Measurements from ENCODE around the gene GATA2. TPM values are rescaled to one million over a fixed set of nuclear protein-coding genes. Genes with fewer than 3 reads are reported as not detected.

The GATA2 gene
- total and polyA plus RNA-seq, 4 donors = 0.99 to 5.2 (median 4.4) TPM

GRCh38 chr3:128469556-128469955, 23.4 kb downstream of the GATA2 start:
- no peak for DNase-seq (ENCODE audit: low read depth in 4 of 6, low spot score in 6 of 6)
- Histone ChIP-seq H3K36me3 (ENCODE audit: control insufficient read depth, insufficient read depth, low read length) (no peaks in the 10 kb centered on the region), H3K27me3 (ENCODE audit: control insufficient read depth, insufficient read depth, low read length) (peaks cover 27% of the 10 kb centered on the region), H3K4me1 (ENCODE audit: control insufficient read depth, insufficient read depth, low read length) (no peaks in the 10 kb centered on the region), H3K9me3 (ENCODE audit: control insufficient read depth, insufficient read depth, low read length) (no peaks in the 10 kb centered on the region), H3K4me3 (ENCODE audit: low read depth, low read length) (no peak overlapping the region), H3K27ac (ENCODE audit: low read depth, low read length) (no peak overlapping the region)
- WGBS (ENCODE audit: insufficient coverage) = 91% methylated on average over 6 of the region's 6 CpGs

DNA sequence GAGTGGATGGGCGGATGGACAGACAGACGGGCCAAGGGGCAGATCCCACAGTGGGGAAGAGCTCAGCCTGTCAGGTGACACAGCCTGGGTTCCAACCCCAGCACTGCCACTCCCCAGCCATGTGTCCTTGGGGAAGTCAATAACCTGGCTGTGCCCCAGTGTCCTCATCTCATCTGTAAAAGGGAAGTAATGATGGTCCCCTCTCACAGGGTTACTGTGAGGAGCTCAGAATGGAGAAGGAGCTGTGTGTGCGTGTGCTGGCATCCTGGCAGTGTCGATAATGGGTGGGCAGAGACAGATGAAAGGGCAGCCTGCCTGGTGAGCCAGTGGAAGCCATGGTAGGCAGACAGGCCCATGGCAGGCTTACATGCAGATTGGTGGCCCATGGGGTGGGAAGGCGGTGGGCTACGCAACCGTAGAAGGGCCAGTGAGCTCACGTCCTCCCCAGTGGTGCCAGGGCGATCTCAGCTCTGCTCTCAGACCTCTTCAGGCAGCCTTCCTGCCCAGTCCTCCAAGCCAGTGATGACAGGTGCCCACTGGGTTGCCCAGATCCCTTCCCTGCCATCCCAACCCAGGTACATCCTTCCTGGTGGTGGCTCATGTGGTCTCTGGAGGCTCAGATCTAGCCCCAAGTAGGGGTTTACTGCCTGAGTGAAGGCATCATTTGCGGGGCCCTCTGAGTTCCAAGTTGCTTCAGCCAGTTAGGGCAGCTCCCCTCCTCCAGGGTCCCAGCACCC, 24.0 kb downstream of the GATA2 start:
- Histone ChIP-seq H3K4me1 (ENCODE audit: control insufficient read depth, insufficient read depth, low read length) (no peaks in the 10 kb centered on the region), H3K9me3 (ENCODE audit: control insufficient read depth, insufficient read depth, low read length) (no peaks in the 10 kb centered on the region), H3K36me3 (ENCODE audit: control insufficient read depth, insufficient read depth, low read length) (no peaks in the 10 kb centered on the region), H3K27ac (ENCODE audit: low read depth, low read length) (no peak overlapping the region), H3K4me3 (ENCODE audit: low read depth, low read length) (no peak overlapping the region), H3K27me3 (ENCODE audit: control insufficient read depth, insufficient read depth, low read length) (peaks cover 24% of the 10 kb centered on the region)
- DNase-seq (ENCODE audit: low read depth in 4 of 6, low spot score in 6 of 6) = no peak
- WGBS (ENCODE audit: insufficient coverage) = 89% methylated on average over 10 of the region's 10 CpGs

DNA sequence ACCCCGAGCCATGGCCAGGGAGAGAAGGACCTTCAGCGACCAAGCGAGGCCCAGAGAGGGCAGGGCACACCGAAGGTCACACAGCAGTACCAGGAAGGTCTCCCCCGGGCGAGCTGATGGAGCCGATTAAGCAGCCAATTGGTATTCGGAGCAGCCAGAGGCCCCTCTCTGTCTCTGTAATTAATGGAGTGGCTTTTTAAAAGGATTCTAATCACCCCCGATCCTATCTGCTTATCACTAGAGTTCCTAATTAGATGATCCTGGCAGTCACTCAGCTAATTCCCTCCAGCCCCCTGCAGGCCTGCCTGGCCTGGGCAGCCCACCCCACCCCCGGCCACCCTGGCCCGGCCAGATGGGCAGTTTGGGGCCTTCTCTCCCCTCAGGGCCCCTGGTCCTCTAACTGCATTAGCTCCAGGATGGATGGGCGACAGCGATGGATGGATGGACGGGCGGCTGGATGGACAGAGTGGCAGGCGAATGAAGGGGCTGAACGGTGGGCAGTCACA, 24.7 kb downstream of the GATA2 start:
- 83% methylated on average over 11 of the region's 17 CpGs for WGBS (ENCODE audit: insufficient coverage)
- H3K27ac ChIP-seq (ENCODE audit: low read depth, low read length) = no peak overlapping the region
- no peak for DNase-seq (ENCODE audit: low read depth in 4 of 6, low spot score in 6 of 6)
- H3K4me3 ChIP-seq (ENCODE audit: low read depth, low read length) = no peak overlapping the region
- H3K4me1 ChIP-seq (ENCODE audit: control insufficient read depth, insufficient read depth, low read length) = no peaks in the 10 kb centered on the region
- H3K9me3 ChIP-seq (ENCODE audit: control insufficient read depth, insufficient read depth, low read length) = no peaks in the 10 kb centered on the region
- H3K27me3 ChIP-seq (ENCODE audit: control insufficient read depth, insufficient read depth, low read length) = peaks cover 19% of the 10 kb centered on the region
- peaks cover 2% of the 10 kb centered on the region for H3K36me3 ChIP-seq (ENCODE audit: control insufficient read depth, insufficient read depth, low read length)

GRCh38 chr3:128466840-128467541, 26.0 kb downstream of the GATA2 start, which contains the start of gene DNAJB8:
Gene DNAJB8 (minus strand): TSS chr3:128466890. CDS start chr3:128463245, 3,645 bp downstream.
- Histone ChIP-seq H3K4me1 (ENCODE audit: control insufficient read depth, insufficient read depth, low read length) (no peaks in the 10 kb centered on the region), H3K27ac (ENCODE audit: low read depth, low read length) (no peak within 1 kb of the TSS), H3K9me3 (ENCODE audit: control insufficient read depth, insufficient read depth, low read length) (no peaks in the 10 kb centered on the region), H3K4me3 (ENCODE audit: low read depth, low read length) (no peak within 1 kb of the TSS), H3K36me3 (ENCODE audit: control insufficient read depth, insufficient read depth, low read length) (peaks cover 2% of the 10 kb centered on the region), H3K27me3 (ENCODE audit: control insufficient read depth, insufficient read depth, low read length) (peaks cover 8% of the 10 kb centered on the region)
- no peak for DNase-seq (ENCODE audit: low read depth in 4 of 6, low spot score in 6 of 6)
- 90% methylated on average over 14 of the region's 14 CpGs for WGBS (ENCODE audit: insufficient coverage)

GRCh38 chr3:128464702-128465101, 28.3 kb downstream of the GATA2 start:
- 65% methylated on average over 1 of the region's 1 CpG for WGBS (ENCODE audit: insufficient coverage)
- H3K4me1 ChIP-seq (ENCODE audit: control insufficient read depth, insufficient read depth, low read length) = no peaks in the 10 kb centered on the region

DNA sequence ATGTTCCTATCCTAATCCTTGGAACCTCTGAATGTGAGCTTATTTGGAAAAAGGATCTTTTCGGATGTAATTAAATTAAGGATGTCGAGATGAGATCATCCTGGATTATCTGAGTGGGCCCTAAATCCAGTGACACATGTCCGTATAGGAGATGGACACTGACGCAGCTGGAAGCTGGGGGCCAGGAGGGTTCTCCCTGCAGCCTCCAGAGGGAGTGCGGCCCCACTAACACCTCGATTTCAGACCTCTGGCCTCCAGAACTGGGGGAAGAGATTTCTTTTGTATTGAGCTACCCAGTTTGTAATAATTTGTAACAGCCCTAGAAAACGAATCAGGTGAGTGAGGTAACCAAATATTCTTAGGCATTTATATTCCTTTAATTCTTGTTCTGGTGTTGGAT, 28.8 kb downstream of the GATA2 start:
- DNase-seq (ENCODE audit: low read depth in 4 of 6, low spot score in 6 of 6) = no peak
- H3K27ac ChIP-seq (ENCODE audit: low read depth, low read length) = no peak overlapping the region
- 81% methylated on average over 6 of the region's 7 CpGs for WGBS (ENCODE audit: insufficient coverage)
- no peak overlapping the region for H3K4me3 ChIP-seq (ENCODE audit: low read depth, low read length)
- no peaks in the 10 kb centered on the region for H3K4me1 ChIP-seq (ENCODE audit: control insufficient read depth, insufficient read depth, low read length)
- no peaks in the 10 kb centered on the region for H3K9me3 ChIP-seq (ENCODE audit: control insufficient read depth, insufficient read depth, low read length)
- peaks cover 8% of the 10 kb centered on the region for H3K27me3 ChIP-seq (ENCODE audit: control insufficient read depth, insufficient read depth, low read length)
- H3K36me3 ChIP-seq (ENCODE audit: control insufficient read depth, insufficient read depth, low read length) = peaks cover 2% of the 10 kb centered on the region

More at GRCh38 chr3:128464702-128465101, 28.3 kb downstream of the GATA2 start:
- Histone ChIP-seq H3K9me3 (ENCODE audit: control insufficient read depth, insufficient read depth, low read length) (no peaks in the 10 kb centered on the region), H3K27ac (ENCODE audit: low read depth, low read length) (no peak overlapping the region), H3K27me3 (ENCODE audit: control insufficient read depth, insufficient read depth, low read length) (peaks cover 8% of the 10 kb centered on the region), H3K4me3 (ENCODE audit: low read depth, low read length) (no peak overlapping the region), H3K36me3 (ENCODE audit: control insufficient read depth, insufficient read depth, low read length) (peaks cover 2% of the 10 kb centered on the region)
- no peak for DNase-seq (ENCODE audit: low read depth in 4 of 6, low spot score in 6 of 6)

DNA sequence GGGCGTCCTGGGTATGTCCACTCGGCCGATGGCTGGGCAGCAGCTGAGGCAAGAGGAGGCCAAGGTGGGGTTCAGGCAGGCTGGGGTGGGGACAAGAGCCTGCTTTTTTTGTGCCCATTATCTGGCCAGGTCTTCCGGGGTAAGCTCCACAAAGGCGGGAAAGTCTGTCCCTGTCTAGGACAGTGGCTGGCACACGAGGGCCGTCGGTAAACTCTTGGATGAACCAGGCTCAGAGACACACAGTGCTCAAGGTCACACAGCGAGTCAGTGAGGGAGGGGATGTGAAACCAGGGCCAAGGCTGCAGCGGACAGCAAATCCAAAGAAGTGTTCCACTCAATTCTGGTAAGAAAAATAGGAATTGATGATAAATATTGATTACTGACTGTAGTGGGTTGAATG, 29.2 kb downstream of the GATA2 start:
- Histone ChIP-seq H3K4me1 (ENCODE audit: control insufficient read depth, insufficient read depth, low read length) (no peaks in the 10 kb centered on the region), H3K27me3 (ENCODE audit: control insufficient read depth, insufficient read depth, low read length) (peaks cover 8% of the 10 kb centered on the region), H3K9me3 (ENCODE audit: control insufficient read depth, insufficient read depth, low read length) (no peaks in the 10 kb centered on the region), H3K4me3 (ENCODE audit: low read depth, low read length) (no peak overlapping the region), H3K36me3 (ENCODE audit: control insufficient read depth, insufficient read depth, low read length) (peaks cover 2% of the 10 kb centered on the region), H3K27ac (ENCODE audit: low read depth, low read length) (no peak overlapping the region)
- DNase-seq (ENCODE audit: low read depth in 4 of 6, low spot score in 6 of 6) = no peak
- 95% methylated on average over 10 of the region's 10 CpGs for WGBS (ENCODE audit: insufficient coverage)

DNA sequence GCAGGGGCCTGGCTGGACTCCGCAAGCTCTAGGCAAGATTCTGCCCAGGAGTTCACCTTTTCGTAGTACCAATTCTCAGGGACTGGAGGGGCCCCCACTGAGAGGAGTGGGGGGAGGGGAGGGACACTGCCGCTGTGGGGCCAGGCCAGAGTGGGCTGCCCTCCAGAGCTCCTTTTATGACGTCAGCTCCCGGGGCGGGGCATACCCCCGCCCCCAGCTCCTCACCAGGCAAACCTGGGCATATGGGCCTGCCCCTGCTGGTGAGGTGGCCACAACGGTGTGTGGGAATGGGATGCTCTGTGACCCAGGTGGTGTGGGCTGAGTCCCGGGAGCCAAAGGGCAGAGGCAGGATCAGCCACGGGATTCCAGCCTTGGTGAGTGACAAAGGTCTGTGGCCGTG, 29.6 kb downstream of the GATA2 start:
- H3K27me3 ChIP-seq (ENCODE audit: control insufficient read depth, insufficient read depth, low read length) = peaks cover 8% of the 10 kb centered on the region
- peaks cover 2% of the 10 kb centered on the region for H3K36me3 ChIP-seq (ENCODE audit: control insufficient read depth, insufficient read depth, low read length)
- no peaks in the 10 kb centered on the region for H3K9me3 ChIP-seq (ENCODE audit: control insufficient read depth, insufficient read depth, low read length)
- no peak overlapping the region for H3K27ac ChIP-seq (ENCODE audit: low read depth, low read length)
- DNase-seq (ENCODE audit: low read depth in 4 of 6, low spot score in 6 of 6) = no peak
- 67% methylated on average over 10 of the region's 11 CpGs for WGBS (ENCODE audit: insufficient coverage)
- H3K4me1 ChIP-seq (ENCODE audit: control insufficient read depth, insufficient read depth, low read length) = no peaks in the 10 kb centered on the region
- H3K4me3 ChIP-seq (ENCODE audit: low read depth, low read length) = no peak overlapping the region

GRCh38 chr3:128462931-128463330, 30.1 kb downstream of the GATA2 start:
- Histone ChIP-seq H3K4me3 (ENCODE audit: low read depth, low read length) (no peak overlapping the region), H3K27ac (ENCODE audit: low read depth, low read length) (no peak overlapping the region), H3K9me3 (ENCODE audit: control insufficient read depth, insufficient read depth, low read length) (no peaks in the 10 kb centered on the region), H3K36me3 (ENCODE audit: control insufficient read depth, insufficient read depth, low read length) (peaks cover 2% of the 10 kb centered on the region), H3K4me1 (ENCODE audit: control insufficient read depth, insufficient read depth, low read length) (peaks cover 3% of the 10 kb centered on the region), H3K27me3 (ENCODE audit: control insufficient read depth, insufficient read depth, low read length) (peaks cover 8% of the 10 kb centered on the region)
- no peak for DNase-seq (ENCODE audit: low read depth in 4 of 6, low spot score in 6 of 6)
- 87% methylated on average over 20 of the region's 20 CpGs for WGBS (ENCODE audit: insufficient coverage)

All from spinal cord (tissue), 10 donors.